Transverse colon (tissue), 4 donors: ENCODE results near the gene KIF5A. TPM values are rescaled to one million over a fixed set of nuclear protein-coding genes. Genes with fewer than 3 reads are reported as not detected.

Experiments used
- DNase-seq: peaks from one replicate; pipeline ENCODE4 v3.0.0-alpha.2; 2019
- H3K27ac ChIP-seq, 4 donors: fragments of 200-600 bp; sonication (generic); 2 replicates each; pipeline ENCODE4 v1.5.1; 2016 to 2018; ENCODE audit warnings: inconsistent platforms in 4 of 4
- H3K27me3 ChIP-seq: fragments of 200-600 bp; sonication (generic); 2 replicates; pipeline ENCODE4 v1.5.1; 2017; ENCODE audit warnings: inconsistent platforms
- H3K36me3 ChIP-seq, 4 donors: fragments of 200-600 bp; sonication (generic); 2 replicates each; pipeline ENCODE4 v1.5.1; 2017 to 2019; ENCODE audit warnings: inconsistent platforms in 4 of 4
- H3K4me1 ChIP-seq, 4 donors: fragments of 200-600 bp; sonication (generic); 2 replicates each; pipeline ENCODE4 v1.5.1; 2017 to 2020; ENCODE audit warnings: inconsistent platforms in 4 of 4
- H3K4me3 ChIP-seq, 4 donors: fragments of 200-600 bp; sonication (generic); 1 replicate in 1 of 4; 2 replicates in 3 of 4; pipeline versions ENCODE4 v1.5.1 to v1.6.1; 2017 to 2019; ENCODE audit warnings: inconsistent platforms in 4 of 4
- H3K9me3 ChIP-seq, 2 donors: fragments of 200-600 bp; sonication (generic); 2 replicates each; pipeline ENCODE4 v1.5.1; 2017 to 2019; ENCODE audit warnings: inconsistent platforms in 2 of 2
- CTCF ChIP-seq, 5 experiments: fragments of 200-600 bp in 3 of 5; fragments of 450-650 bp in 2 of 5; sonication (generic) in 3 of 5; IDR thresholded peaks; 1 replicate in 2 of 5; 2 replicates in 3 of 5; pipeline ENCODE4 v1.5.1; 2016 to 2017; ENCODE audit warnings: antibody characterized with exemption in 5 of 5, inconsistent platforms in 3 of 5, mild to moderate bottlenecking in 2 of 5, moderate library complexity in 1 of 5
- EP300 ChIP-seq: sonication (generic); formaldehyde crosslinking; IDR thresholded peaks from one replicate; pipeline ENCODE4 v1.6.1; 2017; ENCODE audit warnings: antibody characterized with exemption, low read depth
- POLR2A ChIP-seq: fragments of 450-650 bp; IDR thresholded peaks from one replicate; pipeline ENCODE4 v1.6.1; 2016; ENCODE audit warnings: antibody characterized with exemption, mild to moderate bottlenecking, moderate library complexity
- POLR2AphosphoS5 ChIP-seq, 3 donors: sonication (generic); formaldehyde crosslinking; IDR thresholded peaks; one replicate each; pipeline ENCODE4 v1.6.1; 2016; ENCODE audit warnings: antibody characterized with exemption in 3 of 3
- WGBS, 2 donors: methylation state at CpG; one replicate each; pipeline ENCODE4 v1.1.5; 2018; ENCODE audit warnings: low coverage in 1 of 2; 5-methylcytosine and 5-hydroxymethylcytosine counted together
- in situ Hi-C, 4 donors: fragments of 200-750 bp; cut with MboI; loops; one replicate each; pipeline versions ENCODE4 v1.15.0 to v1.15.1; 2017; ENCODE audit warnings: low sequenced_read_pairs in 3 of 4, low pct_ligation_motif_present in 1 of 4, low pct_unique_long_range_greater_than_20kb in 1 of 4
- intact Hi-C: fragments of 100-400 bp; cut with DNase I; formaldehyde crosslinking; loops from one replicate; pipeline ENCODE4 v1.15.1; 2023; ENCODE audit warnings: low total_unique reads
- total RNA-seq, 4 donors: library from RNA; depleted of rRNA; stranded (reverse); fragments of >200 nt; gene quantifications; one replicate each; pipeline ENCODE4 v1.1.0, GENCODE V29; 2016

Gene KIF5A
- total RNA-seq, 4 donors from 2014 or later = 1.3 to 6.2 (median 1.6) TPM

GRCh38 chr12:57514720-57515407 lies 35.0 kb upstream of the KIF5A start:
- peaks cover 0 to 45% (median 21%) of the 10 kb centered on the region in 4 donors for H3K36me3 ChIP-seq
- H3K9me3 ChIP-seq = no peaks in the 10 kb centered on the region
- in situ Hi-C loops (no loop called here), intact Hi-C loops (no loop called here)
- no peaks in the 10 kb centered on the region for H3K27me3 ChIP-seq
- peaks cover 16 to 27% (median 23%) of the 10 kb centered on the region in 4 donors for H3K4me1 ChIP-seq
- TF ChIP-seq CTCF (IDR thresholded peaks at IDR 0.05) = no peak
- TF ChIP-seq POLR2AphosphoS5 (IDR thresholded peaks at IDR 0.05) = no peak
- TF ChIP-seq POLR2A = no peak
- TF ChIP-seq EP300 = no peak
- no peak overlapping the region for H3K4me3 ChIP-seq
- 85 to 95% methylated on average over 3 to 9 of the region's 9 CpGs for WGBS, 2 donors
- DNase-seq = no peak
- no peak overlapping the region for H3K27ac ChIP-seq

- H3K4me3 ChIP-seq = no peak overlapping the region
- no peak for TF ChIP-seq CTCF (IDR thresholded peaks at IDR 0.05)
- TF ChIP-seq POLR2A = no peak
- no peak for TF ChIP-seq EP300
- TF ChIP-seq POLR2AphosphoS5 (IDR thresholded peaks at IDR 0.05) = no peak
- no peak for DNase-seq
- H3K27me3 ChIP-seq = no peaks in the 10 kb centered on the region
- WGBS, 2 donors = 77 to 79% methylated on average over 2 to 3 of the region's 3 CpGs
- peaks cover 0 to 45% (median 21%) of the 10 kb centered on the region in 4 donors for H3K36me3 ChIP-seq
- no peaks in the 10 kb centered on the region for H3K9me3 ChIP-seq
- peaks cover 16 to 27% (median 23%) of the 10 kb centered on the region in 4 donors for H3K4me1 ChIP-seq
- no peak overlapping the region for H3K27ac ChIP-seq
- intact Hi-C loops = no loop called here
- in situ Hi-C loops = no loop called here
Measured at GRCh38 chr12:57515408-57515933, 34.4 kb upstream of the KIF5A start.

DNA sequence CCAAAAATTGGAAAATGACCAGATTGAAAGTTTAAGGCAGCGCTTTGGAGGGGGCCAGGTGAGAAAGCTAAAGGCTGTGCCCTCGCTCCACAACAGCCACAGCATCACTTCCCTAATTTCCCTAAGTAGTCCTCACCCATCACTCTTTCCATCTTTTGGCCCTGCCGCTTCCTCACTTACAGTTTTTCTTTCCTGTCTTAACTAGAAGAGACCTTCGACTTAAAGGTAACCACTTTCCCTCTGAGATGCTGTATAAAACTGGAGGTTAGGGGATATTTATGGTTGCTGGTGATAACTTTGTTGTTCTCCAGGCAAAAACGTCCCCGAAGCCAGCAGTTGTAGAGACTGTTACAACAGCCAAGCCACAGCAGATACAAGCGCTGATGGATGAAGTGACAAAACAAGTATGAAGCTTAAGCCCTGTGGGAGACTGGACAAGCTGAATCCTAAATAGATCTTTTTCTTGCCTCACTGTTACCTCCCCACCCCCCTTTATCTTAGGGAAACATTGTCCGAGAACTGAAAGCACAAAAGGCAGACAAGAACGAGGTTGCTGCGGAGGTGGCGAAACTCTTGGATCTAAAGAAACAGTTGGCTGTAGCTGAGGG lies 33.8 kb upstream of the KIF5A start:
- Histone ChIP-seq H3K27ac (no peak overlapping the region), H3K4me1 (peaks cover 20 to 31% (median 26%) of the 10 kb centered on the region in 4 donors), H3K36me3 (peaks cover 0 to 45% (median 21%) of the 10 kb centered on the region in 4 donors), H3K27me3 (no peaks in the 10 kb centered on the region), H3K4me3 (no peak overlapping the region), H3K9me3 (no peaks in the 10 kb centered on the region)
- DNase-seq = no peak
- 84 to 88% methylated on average over 7 to 11 of the region's 11 CpGs for WGBS, 2 donors
- TF ChIP-seq CTCF (IDR thresholded peaks at IDR 0.05) (no peak), POLR2AphosphoS5 (IDR thresholded peaks at IDR 0.05) (no peak), EP300 (no peak)
- intact Hi-C loops (no loop called here), in situ Hi-C loops (no loop called here)

GRCh38 chr12:57516617-57517153 lies 33.2 kb upstream of the KIF5A start:
- DNase-seq = no peak
- no peak for TF ChIP-seq POLR2A
- TF ChIP-seq POLR2AphosphoS5 (IDR thresholded peaks at IDR 0.05) = no peak
- no peak for TF ChIP-seq EP300
- TF ChIP-seq CTCF (IDR thresholded peaks at IDR 0.05) = no peak
- Histone ChIP-seq H3K36me3 (peaks cover 0 to 42% (median 18%) of the 10 kb centered on the region in 4 donors), H3K4me3 (no peak overlapping the region), H3K27me3 (no peaks in the 10 kb centered on the region), H3K27ac (peak overlapping the region in 3 of 4 donors; percentile 97 to 100 (median 98)), H3K9me3 (no peaks in the 10 kb centered on the region), H3K4me1 (peaks cover 26 to 37% (median 32%) of the 10 kb centered on the region in 4 donors)
- WGBS, 2 donors = 87% methylated on average over 9 to 11 of the region's 11 CpGs
- in situ Hi-C loops (no loop called here), intact Hi-C loops (no loop called here)
